Stromal cell of bone marrow (primary cell): ENCODE data around the gene CTNNA3.

Experiments used
- DNase-seq: peaks from one replicate; pipeline ENCODE4 v3.0.0-alpha.2; 2012; ENCODE audit warnings: low read depth

Gene CTNNA3

DNA sequence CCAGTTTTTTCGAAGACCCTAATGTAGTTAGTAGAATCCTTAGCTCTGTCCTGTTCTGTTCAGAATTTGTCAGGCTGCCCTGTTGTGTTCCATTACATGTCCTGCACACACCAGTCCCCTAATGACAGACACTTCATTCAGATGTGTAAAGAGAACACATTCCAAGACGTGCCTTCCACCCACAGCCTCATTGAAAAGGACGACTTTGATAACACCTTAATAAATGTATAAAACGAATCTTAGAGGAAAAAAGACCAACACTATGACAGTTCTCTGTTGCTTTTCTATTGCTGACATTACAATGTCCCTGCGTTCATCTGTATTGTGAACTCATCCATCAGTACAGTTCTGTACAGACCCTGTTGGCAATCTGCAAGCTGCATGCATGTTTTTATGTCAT, 766.6 kb downstream of the CTNNA3 start:
- DNase-seq = no peak

DNA sequence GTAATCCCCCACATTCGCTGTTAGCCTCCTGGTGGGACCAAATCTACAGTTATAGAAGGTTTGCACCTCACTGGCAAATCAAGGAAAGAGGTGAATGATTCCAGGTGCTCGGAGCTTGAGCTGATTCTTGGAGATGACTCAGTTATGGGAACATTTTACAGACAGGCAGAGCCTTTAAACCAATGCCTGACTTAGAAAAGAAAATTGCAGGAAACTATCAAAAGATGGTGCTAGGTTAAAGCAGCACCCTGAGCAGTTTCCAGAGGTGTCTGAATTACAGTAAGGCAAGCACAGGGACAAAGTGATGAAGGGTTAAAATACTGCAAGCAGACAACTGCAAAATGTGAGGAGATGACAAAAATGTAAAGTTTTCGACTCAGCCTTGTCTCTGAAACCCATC, 767.2 kb downstream of the CTNNA3 start:
- no peak for DNase-seq

DNA sequence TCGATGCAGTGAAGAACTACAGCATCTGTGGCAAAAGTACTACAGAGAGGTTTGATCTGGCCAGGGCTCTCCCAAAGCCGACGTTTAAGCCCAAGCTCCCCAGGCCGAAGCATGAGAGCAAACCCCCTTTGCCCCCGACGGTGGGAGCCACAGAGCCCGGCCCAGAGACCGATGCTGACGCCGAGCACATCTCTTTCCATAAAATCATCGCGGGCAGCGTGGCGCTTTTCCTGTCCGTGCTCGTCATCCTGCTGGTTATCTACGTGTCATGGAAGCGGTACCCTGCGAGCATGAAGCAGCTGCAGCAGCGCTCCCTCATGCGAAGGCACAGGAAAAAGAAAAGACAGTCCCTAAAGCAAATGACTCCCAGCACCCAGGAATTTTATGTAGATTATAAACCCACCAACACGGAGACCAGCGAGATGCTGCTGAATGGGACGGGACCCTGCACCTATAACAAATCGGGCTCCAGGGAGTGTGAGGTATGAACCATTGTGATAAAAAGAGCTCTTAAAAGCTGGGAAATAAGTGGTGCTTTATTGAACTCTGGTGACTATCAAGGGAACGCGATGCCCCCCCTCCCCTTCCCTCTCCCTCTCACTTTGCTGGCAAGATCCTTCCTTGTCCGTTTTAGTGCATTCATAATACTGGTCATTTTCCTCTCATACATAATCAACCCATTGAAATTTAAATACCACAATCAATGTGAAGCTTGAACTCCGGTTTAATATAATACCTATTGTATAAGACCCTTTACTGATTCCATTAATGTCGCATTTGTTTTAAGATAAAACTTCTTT, 767.8 kb downstream of the CTNNA3 start:
- peak; percentile 2 for DNase-seq

DNA sequence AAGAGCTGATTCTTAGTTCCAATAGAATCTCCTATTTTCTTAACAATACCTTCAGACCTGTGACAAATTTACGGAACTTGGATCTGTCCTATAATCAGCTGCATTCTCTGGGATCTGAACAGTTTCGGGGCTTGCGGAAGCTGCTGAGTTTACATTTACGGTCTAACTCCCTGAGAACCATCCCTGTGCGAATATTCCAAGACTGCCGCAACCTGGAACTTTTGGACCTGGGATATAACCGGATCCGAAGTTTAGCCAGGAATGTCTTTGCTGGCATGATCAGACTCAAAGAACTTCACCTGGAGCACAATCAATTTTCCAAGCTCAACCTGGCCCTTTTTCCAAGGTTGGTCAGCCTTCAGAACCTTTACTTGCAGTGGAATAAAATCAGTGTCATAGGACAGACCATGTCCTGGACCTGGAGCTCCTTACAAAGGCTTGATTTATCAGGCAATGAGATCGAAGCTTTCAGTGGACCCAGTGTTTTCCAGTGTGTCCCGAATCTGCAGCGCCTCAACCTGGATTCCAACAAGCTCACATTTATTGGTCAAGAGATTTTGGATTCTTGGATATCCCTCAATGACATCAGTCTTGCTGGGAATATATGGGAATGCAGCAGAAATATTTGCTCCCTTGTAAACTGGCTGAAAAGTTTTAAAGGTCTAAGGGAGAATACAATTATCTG, 768.6 kb downstream of the CTNNA3 start:
- no peak for DNase-seq

DNA sequence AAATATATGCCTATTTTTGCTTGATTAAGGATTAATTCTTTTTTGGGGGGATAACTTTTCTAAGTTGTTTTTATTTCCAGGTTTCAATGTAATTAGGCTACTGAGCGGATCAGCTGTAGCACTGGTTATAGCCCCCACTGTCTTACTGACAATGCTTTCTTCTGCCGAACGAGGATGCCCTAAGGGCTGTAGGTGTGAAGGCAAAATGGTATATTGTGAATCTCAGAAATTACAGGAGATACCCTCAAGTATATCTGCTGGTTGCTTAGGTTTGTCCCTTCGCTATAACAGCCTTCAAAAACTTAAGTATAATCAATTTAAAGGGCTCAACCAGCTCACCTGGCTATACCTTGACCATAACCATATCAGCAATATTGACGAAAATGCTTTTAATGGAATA, 769.2 kb downstream of the CTNNA3 start:
- no peak for DNase-seq

DNA sequence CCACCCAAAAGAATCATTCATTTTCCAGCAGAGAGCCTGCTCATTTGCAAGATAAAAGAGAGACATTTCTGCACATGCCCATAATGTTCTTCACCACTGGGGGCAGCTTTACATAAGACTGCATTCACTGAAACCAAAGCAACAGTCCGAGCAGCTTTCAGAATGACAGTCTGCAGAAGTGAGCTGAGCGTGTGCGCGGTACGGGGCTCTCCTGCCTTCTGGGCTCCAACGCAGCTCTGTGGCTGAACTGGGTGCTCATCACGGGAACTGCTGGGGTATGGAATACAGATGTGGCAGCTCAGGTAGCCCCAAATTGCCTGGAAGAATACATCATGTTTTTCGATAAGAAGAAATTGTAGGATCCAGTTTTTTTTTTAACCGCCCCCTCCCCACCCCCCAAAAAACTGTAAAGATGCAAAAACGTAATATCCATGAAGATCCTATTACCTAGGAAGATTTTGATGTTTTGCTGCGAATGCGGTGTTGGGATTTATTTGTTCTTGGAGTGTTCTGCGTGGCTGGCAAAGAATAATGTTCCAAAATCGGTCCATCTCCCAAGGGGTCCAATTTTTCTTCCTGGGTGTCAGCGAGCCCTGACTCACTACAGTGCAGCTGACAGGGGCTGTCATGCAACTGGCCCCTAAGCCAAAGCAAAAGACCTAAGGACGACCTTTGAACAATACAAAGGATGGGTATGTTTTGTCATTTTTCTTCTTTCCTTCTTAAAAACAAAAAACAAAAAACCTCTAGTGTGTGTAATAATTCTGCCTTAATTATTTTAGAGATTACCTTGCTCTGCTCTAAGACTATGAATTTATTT, 769.9 kb downstream of the CTNNA3 start, which contains the start of gene LRRTM3:
TSS of gene LRRTM3 (plus strand) at position 141 of the 820 bp plus-strand sequence.
- DNase-seq = peak; percentile 45

DNA sequence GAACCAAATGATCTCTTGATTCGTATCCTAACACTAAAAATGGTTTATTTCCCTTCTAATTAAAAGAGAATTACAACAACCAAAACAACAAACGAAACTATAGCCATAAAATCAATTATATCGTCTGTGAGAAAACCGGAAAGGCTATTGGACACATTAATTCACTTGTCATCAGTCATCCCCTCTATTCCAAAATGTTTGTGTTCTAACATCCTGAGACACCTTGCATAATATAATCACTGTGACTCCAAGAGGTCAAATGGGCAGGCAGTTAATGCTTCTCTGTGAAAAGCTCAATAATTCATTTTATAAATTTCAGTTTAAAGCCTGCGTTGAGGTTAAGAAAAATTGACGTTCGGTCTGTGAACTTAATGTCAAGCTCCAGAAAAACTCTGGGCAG, 770.6 kb downstream of the CTNNA3 start:
- no peak for DNase-seq

DNA sequence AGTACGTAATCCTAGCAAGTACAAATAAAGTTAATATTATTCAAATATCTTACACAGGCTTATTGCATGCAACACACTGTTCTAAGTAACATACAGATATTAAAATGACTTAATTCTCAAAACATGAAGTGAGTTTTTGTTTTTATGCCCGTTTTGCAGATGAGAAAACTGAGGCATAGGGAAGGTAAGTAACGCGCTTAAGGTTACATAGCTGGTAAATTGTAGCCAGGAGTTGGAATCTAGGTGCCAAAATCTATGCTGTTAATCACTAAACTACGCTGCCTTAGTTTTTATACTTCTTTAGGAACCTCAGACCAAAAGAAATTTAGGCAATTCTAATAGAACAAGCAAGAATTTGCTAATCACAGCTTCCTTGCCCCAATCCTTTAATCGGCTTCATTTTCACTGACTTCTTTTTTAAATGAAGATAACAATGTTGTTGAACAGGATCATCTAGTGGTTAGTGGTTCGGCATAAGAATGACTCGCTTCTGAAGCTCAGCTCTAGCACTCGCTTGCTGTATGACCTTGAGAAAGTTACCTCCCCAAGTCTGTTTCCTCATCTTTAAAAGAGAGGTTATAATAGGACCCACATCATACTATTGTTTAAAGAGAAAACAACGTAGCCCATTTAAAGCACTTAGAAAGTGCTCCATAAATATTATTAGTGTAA, 771.2 kb downstream of the CTNNA3 start:
- no peak for DNase-seq

DNA sequence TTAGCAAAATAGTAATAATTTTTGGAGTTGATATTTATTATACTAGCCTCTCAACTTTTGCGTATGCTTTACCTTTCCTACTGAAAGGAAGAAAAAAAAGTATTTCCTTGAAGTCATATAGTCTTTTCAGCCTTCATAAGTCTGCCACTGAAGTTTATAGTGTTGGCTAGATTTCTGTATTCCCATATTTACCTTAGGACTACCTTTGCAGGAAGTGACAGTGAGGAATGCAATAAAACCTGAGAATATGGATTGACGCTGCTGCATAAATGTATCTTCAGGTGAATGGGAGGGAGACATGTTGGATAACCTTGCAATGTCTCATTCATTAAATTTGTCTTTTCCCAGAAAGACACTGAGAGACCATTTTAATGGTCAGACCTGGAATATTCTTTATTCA, 776.7 kb downstream of the CTNNA3 start:
- no peak for DNase-seq

DNA sequence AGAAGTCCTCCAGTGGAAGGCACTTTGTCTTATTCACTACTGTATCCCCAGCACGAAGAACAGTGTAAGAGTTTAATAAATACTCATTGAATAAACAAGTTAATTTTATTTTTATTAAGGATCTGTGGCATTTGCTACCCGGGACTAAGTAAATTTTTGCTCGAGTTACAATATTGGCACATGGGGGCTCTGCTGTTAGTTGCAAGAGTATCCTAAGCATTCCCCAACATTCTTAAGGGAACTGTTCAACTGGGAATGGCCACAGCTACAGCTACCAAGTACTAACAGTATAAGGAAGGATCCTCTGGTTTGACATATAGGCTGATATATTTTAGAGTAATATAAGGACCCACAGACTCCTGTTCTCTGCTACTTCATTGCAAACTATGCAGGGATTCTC, 778.9 kb downstream of the CTNNA3 start:
- DNase-seq = no peak

DNA sequence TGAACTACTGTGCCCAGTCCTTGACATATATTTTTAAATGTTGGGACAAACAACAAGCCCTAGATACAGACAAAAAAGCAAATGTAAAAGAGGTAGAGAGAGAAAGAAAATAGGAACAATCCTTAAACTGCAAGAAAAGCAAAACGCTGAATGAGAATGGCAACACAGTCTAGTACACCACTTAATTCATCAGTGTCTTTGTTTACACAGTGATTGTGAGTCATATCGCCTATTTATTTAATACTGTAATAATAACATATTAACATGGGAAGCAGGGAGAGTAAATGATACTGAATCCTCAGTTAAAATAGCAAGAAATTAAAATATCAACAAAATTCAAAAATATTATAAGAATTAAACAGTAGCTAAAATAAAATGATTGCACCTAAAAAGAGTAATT, 780.0 kb downstream of the CTNNA3 start:
- DNase-seq = no peak

DNA sequence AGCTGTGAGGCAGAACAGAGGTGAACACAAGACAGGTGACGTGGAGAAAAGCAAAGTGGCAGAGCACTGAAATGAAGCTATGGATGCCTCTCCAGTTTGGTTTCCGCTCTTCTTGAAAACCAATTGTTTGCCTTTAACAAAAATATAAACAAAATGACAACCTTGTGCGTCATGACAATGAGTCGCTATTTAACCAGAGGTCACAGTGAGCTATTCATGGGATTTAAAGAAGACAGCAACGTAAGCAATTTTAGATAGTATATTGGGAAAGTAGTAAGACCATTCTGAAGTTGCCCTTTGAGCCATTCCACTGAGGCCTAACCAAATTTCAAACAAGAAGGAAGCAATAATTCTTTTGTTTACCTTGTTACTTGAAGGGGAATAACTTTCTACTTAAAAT, 785.3 kb downstream of the CTNNA3 start:
- no peak for DNase-seq

DNA sequence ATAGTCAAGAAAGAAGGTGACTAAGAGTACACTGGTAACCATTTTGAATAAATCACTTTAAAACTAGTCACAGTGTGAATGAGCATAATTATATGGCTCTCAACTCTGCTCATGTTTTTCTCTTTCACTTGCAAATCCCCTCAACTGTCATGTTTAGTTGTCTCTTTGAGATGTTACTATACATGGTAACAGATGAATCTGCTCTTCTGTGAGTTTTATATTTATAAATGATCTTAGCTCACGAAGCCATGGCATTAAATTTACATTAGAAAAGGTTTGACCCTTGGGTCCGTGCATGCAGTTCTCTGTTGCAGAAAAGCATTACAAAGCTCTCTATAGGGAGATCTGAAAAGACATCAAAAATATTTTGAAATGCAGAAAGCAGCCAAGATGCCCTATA, 803.1 kb downstream of the CTNNA3 start:
- DNase-seq = no peak

DNA sequence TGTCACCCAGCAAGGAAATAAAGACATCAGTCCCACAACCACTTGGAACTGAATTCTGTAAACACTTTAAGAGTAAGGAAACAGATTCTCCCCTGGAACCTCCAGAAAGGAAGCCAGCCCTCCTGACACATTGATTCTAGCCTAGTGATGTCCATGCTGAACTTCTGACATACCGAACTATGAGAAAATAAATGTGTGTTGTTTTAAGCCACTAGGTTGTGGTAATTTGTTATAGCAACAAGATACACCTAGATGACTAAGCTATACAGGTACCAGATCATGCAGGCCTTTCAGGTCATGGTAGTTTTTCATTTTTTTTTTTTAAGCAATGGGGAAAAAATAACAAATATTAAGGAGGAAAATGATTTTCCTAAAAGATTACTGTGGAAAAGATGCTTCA, 807.8 kb downstream of the CTNNA3 start:
- DNase-seq = no peak

DNA sequence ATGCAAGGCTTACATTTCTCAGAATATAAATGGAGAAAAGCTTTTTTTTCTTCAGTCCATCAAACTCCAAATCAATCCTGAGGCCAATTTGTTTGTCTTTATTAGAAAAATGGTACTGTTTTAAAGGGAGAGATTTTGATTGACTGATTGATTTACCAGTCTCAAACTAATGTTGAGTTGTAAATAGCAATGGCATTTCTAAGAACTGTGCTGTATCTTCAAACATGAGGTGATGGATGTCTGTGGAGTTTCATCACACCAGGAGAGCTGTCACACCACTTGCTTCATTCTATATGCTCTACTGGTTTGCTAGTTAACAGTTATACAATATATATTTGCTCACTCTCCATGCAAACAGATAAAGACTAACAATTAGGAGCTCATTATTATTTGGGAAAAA, 809.1 kb downstream of the CTNNA3 start:
- DNase-seq = no peak

DNA sequence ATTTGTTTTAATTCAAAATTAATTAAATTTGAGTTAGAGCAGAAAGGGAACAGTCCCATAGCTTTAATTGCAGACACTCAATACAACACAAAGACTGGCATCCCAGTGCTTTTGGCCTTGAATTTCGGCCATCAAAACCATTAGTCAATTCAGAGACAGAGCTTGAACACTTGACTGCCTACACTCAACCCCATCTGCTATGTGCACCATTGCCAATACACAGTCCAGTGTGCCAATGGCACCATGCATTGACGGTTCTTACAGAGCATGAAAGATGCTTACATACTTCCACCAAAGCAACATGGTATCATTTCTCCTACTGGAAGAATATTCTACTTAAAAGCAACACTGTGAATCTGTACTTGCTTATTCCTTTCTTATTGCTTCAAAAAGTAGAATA, 813.7 kb downstream of the CTNNA3 start:
- no peak for DNase-seq

DNA sequence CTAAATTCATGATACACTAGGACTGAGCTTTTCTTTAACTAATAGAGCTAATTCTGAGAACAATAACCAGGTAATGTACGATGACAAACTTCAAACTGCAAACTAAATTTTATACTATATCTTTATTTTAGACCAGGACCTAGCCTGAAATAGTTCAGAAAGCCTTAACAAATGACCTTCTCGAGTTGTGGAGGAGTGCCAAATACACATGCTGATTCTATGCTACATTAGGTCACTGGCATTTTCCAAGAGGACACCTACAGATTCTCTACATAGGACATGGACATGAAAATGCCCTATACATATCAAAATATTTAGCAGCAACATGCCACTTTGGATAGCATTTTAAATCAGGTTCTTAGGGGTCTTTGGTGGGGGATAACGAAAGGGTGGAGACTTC, 814.2 kb downstream of the CTNNA3 start:
- DNase-seq = no peak

DNA sequence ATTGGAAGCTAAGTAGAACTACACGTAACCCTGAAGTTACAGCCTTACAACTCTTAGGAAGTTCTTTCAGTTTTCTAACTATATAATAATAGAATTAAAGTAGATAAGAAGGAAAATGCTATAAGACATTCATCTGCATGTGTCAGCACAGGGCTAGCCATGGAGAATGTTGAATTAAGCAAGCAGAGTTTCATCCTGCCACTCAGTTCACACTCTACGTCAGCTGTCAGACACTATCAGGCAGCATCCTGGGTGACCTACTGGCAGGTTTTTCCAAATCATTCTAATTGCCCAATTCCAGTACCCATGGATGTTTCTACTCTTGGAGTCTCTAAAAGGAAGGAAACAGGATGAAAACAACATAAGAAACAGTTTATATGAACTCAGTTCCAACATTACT, 815.2 kb downstream of the CTNNA3 start:
- DNase-seq = no peak

DNA sequence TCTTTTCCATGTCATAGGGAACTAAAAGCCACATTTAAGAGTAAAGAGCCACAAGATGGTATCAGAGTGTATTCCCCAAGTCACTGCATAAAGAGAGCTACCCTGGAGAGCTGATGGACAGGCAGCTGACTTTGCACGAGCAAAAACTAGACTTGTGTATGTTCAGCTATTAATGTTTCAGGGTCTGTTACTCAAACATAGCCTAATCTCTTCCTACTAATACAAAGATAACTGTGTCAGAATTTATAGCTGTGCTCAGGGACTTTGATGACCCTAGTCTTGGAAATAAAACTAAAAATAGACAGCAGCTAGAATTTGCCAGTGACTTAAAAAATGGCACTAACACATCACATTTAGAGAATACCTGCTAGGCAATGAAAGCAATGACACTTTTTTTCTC, 815.7 kb downstream of the CTNNA3 start:
- no peak for DNase-seq

DNA sequence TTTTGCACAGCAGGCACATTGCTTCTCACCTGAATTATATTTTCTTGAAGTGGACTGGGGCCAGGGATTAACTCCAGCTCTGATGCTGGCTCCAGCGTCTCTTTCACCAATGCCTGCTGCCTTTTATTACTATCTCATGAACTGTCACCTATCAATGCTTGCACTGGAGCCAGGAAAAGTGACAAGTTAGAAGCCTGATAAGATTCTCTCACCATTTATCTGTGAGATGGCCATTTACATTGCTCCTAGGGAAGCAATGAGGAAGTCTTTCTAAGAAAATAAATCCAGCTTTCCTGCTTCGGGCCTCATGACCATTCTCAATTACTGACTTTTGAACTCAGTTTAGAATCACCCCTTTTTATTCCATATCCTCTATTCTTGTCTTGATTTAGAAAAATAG, 818.6 kb downstream of the CTNNA3 start:
- no peak for DNase-seq

DNA sequence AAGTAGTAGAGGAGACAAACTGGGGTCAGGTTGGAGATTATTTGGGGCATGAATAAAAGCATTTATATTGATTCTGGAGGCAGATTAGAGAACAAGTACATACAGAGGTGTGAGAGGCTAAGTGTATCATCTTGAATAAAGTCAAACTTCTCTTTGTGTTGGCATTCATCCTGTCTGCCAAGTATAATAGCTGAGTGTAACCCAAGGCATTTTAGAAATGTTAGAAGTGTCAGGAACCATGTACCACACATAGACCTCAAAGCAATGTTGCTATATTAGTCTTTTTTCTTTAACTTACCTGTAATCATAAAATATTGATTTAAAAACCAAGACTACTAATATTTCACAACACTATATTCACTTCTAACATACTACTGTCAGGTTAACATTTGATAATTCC, 826.4 kb downstream of the CTNNA3 start:
- DNase-seq = no peak

DNA sequence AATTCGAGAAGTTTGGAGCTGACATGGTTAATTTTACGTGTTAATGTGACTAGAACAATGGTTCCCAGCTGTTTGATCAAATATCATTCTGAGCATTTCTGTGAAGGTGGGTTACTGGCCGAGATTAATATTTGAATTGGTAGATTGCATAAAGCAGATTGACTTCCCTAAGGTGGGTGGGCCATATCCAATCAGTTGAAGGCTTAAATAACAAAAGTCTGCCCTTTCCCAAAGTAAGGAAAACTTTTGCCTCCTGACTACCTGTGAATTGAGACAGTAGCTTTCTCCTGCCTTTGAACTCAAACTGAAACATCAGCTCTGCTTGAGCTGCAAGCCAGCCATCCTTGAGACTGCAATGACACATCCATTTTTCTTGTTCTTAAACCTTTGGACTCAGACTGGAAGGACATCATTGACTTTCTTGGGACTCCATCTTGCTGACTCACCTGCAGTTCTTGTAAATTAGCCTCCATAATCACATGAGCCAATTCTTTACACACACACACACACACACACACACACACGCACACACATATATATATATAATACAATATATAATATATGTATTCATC, 833.2 kb downstream of the CTNNA3 start:
- DNase-seq = no peak
